Measurements from ENCODE around the gene ARHGAP42.

DNA sequence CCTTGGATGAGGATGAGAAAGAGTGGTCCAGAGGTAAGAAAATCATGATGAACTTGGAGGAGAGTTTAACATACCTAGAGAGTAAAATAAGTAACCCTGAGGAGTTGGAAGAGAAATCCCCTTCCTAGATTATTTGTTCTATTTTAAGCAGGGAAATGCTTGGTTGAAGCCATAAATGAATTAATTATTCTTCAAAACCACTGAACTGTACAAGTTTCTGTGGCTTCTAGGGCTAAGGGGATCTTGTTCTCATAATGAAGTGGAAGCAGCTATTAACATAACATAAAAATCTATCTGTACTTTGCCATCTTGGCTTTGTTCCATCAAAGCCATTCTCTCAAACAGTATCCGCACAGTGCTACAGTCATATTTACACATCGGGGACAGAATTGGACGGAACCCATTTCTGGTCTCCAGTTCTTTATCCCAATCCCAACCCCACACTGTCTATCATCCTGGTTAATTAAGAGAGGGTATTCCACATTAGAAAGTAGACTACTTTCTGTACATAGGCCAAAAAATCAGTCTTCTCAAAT is 14.5 kb upstream of the ARHGAP42 start:
- no peak for TF ChIP-seq SPI1 (IDR thresholded peaks at IDR 0.05; ENCODE audit: low read depth, low read length)
- TF ChIP-seq POLR2AphosphoS5 (IDR thresholded peaks at IDR 0.05; ENCODE audit: low read depth, low read length): no peak
- TF ChIP-seq POLR2A (IDR thresholded peaks at IDR 0.05; ENCODE audit: low read depth, low read length): no peak
- no peak for TF ChIP-seq TAF1 (IDR thresholded peaks at IDR 0.05; ENCODE audit: low read depth, low read length)
